GM21367 (cell line): ENCODE measurements around the gene DNAJC6.
A peak's percentile ranks its signal among the peaks of the same experiment; 100 is the strongest.
"Not testable (repeated sequence)": the region's sequence is repeated elsewhere in the genome, so short reads cannot be mapped to it uniquely, and the experiment has no call there.

ENCODE experiments used
- ATAC-seq: cut with Tn5 transposase; IDR thresholded peaks from one replicate; pipeline ENCODE4 v1.9.1; 2021; ENCODE audit not compliant: unreplicated experiment

Gene DNAJC6

DNA sequence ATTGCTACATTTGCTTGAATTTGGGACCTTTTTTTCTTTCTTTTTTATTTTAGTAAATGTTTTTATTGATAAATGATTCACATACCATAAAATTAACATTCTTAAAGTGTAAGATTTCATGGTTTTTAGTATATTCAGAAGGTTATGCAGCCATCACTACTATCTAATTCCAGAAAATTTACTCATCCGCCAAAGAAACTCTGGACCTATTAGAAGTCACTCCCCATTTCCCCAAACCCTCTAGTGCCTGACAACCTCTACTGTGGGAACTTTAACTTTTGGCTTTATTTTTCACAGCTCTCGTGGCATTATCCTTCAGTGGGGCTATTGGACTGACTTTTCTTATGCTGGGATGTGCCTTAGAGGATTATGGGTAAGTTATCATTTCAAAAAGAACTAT is 115.7 kb downstream of the DNAJC6 start:
- no peak for ATAC-seq

GRCh38 chr1:65425697-65426096 is 116.4 kb downstream of the DNAJC6 start:
- ATAC-seq, result no peak

- ATAC-seq, result no peak
Measured at GRCh38 chr1:65429078-65429477, 119.7 kb downstream of the DNAJC6 start.

GRCh38 chr1:65429806-65430205 is 120.5 kb downstream of the DNAJC6 start:
- ATAC-seq, result no peak

DNA sequence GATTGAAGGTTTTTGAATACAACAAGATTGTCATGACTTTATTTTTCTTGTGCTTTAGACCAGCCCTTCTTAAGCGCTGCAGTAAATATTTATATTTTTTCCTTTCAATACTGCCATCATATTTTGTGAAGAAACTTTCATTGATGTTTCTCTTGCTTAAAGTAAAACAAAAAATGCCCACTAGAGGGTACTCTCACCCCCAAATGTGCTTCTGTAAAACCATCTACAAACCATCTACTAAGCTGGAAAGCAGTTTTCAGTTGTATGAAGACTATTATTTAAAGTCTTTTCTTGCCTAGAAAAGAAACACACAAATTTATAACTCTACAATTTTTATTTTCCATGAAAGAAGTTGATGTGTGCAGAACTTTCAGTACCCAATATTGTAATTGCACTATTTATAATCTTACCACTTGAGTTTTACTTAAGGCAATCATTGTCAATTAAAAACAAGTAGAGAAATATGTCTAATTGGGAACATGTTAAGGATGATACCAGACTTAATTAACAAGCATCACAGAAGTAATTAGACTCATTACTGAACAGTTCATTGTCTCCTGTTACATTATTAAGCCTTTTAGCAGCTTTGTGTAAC is 121.9 kb downstream of the DNAJC6 start:
- ATAC-seq, result peak; percentile 70

GRCh38 chr1:65432918-65433317 is 123.6 kb downstream of the DNAJC6 start:
- ATAC-seq, result no peak

GRCh38 chr1:65434255-65434654 is 124.9 kb downstream of the DNAJC6 start:
- ATAC-seq, result no peak

DNA sequence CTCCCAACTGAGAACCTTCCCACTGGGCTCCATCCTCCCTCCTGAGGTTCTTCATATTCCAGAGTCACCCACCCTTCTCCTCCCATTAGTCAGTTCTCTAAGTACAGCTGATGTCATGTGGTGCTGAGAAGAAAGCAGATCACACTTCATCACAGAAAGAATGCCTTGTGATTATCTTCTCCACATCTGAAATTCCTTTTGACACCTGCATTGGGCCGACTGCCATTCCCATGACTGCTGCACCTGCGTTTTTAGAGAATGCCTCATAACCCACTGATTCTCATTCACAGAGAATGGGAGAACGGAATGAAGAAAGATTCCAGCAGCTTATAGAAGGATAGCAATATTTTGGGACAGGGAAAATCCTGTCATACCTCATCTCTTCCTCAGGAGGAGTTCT is 125.4 kb downstream of the DNAJC6 start:
- no peak for ATAC-seq

DNA sequence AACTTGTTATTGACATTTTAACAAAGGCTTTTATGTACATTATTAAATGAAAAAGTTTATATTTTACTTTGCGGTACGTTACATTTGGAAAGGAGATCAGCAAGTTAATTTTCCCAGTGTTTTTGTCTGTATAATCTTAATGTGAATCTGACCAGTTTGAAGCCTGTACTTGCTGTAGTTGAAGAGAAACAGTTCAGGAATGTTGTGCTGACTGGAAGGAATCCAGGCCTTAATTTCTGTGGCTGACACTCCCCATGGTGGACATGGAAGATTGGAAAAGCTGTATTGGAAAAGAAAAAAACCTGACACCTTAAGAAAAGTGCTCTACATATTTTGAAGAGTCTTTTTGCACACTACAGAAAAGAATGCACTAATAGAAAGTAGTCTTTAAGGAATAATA is 126.6 kb downstream of the DNAJC6 start:
- ATAC-seq, result no peak

GRCh38 chr1:65437616-65438015 is 128.3 kb downstream of the DNAJC6 start:
- ATAC-seq, result no peak

- ATAC-seq, result no peak
Measured at GRCh38 chr1:65440322-65440900, 131.1 kb downstream of the DNAJC6 start.

DNA sequence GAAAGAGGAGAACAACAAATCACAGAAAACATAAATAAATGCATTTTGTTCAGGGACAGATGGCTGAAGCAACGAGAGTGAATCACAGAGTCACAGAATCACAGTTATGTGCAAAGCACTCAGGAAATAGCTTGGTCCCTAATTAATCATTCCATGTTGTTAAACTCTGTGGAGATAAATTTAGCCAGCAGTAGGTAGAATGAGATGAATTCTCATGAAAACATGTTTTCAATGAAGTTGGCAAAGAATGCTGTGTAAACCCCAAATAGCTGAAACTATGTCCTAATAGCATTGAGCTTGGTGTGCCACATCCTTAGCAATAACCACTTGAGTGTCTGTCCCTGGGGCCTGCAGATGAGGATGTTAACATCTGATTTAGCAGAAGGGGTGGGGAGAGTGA is 131.6 kb downstream of the DNAJC6 start:
- ATAC-seq, result no peak

DNA sequence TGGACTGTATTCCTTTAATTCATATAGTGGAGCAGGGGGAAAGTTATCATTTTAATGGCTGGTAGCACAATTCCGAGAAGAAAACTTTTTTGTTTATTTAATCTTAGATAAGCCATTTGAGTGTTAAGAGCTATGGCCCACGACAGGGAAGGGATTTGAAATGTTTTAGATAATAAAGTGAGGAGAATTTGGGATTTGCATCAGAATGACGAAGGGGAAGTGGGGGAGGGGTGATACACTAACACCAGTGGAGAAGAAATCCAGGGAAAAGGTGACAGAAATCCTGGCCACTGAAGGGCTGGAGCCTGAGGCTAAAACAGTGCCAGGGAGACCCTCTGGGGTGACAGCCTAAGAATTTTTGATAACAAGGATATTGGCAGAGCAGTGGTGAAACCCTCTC is 132.1 kb downstream of the DNAJC6 start:
- no peak for ATAC-seq

DNA sequence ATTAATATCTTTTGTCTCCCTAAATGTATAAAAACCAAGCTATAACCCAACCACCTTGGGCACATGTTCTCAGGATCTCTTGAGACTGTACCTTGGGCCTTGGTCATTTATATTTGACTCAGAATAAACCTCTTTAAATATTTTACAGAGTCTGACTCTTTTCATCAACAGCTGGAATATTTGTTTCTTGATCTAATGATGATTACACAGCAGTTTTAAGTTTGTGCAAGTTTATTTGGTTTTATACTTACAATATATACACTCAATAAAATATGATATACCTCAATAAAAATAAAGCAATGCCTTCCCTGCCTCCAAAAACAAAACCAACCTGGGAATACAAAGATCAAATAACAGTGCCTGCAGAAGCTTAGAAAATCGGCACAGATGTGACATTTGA is 133.1 kb downstream of the DNAJC6 start:
- ATAC-seq, result no peak

- no peak for ATAC-seq
Measured at GRCh38 chr1:65443647-65444046, 134.3 kb downstream of the DNAJC6 start.

DNA sequence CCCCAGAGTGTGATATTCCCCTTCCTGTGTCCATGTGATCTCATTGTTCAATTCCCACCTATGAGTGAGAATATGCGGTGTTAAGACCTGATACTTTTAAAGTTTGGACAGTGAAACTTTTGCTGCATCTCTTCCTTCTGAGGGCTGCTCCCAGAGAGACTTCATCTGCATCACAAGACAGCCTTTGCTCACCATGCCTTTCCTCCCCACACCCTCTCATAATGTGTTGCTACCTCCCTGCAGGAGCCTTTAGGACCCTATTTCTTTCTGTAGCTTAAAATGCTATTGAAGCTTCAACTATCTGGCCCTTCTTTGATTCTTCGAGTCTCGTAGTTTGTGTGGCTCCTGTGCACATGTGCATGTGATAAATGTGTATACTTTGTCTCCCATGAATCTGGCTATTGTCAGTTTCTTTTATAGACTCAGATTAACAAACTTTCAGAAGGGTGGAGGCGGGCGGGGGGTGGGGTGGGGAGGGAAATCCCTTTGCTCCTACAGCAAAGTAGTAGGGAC is 134.8 kb downstream of the DNAJC6 start:
- ATAC-seq, result no peak

GRCh38 chr1:65445837-65446236 is 136.5 kb downstream of the DNAJC6 start:
- ATAC-seq, result no peak

- ATAC-seq, result no peak
Measured at GRCh38 chr1:65449214-65449823, 140.0 kb downstream of the DNAJC6 start.

GRCh38 chr1:65455678-65456077 is 146.3 kb downstream of the DNAJC6 start:
- ATAC-seq, result not testable (repeated sequence)

DNA sequence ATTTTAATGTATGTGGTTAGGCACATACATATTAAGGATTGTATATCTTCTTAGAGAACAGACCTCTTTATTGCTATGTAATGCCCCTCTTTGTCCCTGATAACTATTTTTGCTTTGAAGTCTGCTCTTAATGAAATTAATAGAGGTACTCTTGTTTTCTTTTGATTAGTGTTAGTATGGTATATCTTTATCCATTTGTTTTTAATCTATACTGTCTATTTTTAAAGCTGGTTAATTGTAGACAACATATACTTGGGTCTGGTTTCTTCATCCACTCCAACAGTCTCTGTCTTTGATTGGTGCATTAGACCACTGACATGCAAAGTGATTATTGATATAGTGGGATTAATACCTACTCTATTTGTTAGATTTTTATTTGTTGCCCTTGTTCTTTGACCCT is 147.1 kb downstream of the DNAJC6 start:
- ATAC-seq, result no peak

GRCh38 chr1:65457868-65458267 is 148.5 kb downstream of the DNAJC6 start:
- no peak for ATAC-seq

DNA sequence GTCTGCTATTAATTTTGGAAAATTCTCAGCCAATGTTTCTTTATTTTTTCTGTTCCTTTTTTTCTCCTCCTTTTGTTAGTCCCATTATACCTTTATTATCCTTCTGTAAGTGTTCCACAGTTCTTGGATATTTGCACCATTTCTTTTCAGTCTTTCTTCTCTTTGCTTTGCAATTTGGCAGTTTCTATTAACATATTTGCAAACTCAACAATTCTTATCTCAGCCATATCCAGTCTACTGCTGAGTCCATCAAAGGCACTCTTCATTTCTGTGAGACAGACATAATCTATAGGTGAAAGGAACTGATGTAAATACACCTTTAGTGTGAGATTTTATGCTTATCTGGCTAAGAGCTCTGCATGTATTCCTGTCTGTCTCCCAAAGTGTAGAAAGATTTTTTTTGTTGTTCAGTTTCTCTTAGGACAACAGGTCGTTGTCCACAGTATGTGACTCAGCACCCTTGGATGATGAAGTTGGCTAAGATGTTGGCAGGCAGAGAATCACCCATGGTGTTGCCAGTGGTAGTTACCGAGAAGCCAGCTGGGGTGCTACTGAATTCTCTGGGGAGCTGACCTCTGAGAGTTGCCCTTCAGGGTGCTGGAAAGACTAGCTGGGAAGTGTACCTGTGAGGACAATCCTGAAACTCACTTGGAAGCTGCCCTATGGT is 149.5 kb downstream of the DNAJC6 start:
- ATAC-seq, result no peak
